OCI-LY7 (cell line): ENCODE data around the gene FNDC3A. TPM values are rescaled to one million over a fixed set of nuclear protein-coding genes. Genes with fewer than 3 reads are reported as not detected.

ENCODE experiments used
- BruUV-seq: library from RNA; stranded (reverse); fragments of 400-500 nt; replicated peaks from 2 replicates; lab custom pipeline; 2021; lab: Mats Ljungman, UMichigan
- CTCF ChIA-PET: fragments of 300-600 bp; sonication (Branson Sonifier 250); formaldehyde crosslinking; loops from one replicate; lab custom pipeline; 2022; ENCODE audit warnings: antibody characterized with exemption; ENCODE audit not compliant: unreplicated experiment; lab: Charles Lee
- POLR2A ChIA-PET: fragments of 300-600 bp; sonication (Branson Sonifier 250); formaldehyde crosslinking; loops from one replicate; lab custom pipeline; 2022; ENCODE audit warnings: antibody characterized with exemption; lab: Charles Lee
- DNase-seq: peaks from one replicate; pipeline ENCODE4 v3.0.0-alpha.2; 2015; ENCODE audit warnings: low spot score
- H2AFZ ChIP-seq: fragments of 200-600 bp; sonication (generic), shearing (Covaris generic); 2 replicates; pipeline ENCODE4 v1.6.1; 2014; ENCODE audit warnings: mild to moderate bottlenecking, antibody characterized with exemption, low read length, moderate library complexity
- H3K27ac ChIP-seq: fragments of 200-600 bp; sonication (generic); 2 replicates; pipeline ENCODE4 v1.5.1; 2014; ENCODE audit warnings: mixed run types, low read depth, mild to moderate bottlenecking, moderate library complexity, low read length, inconsistent platforms; ENCODE audit not compliant: poor library complexity, severe bottlenecking
- H3K36me3 ChIP-seq: fragments of 200-600 bp; sonication (generic); 2 replicates; pipeline ENCODE4 v1.6.1; 2014; ENCODE audit warnings: mild to moderate bottlenecking, antibody characterized with exemption, low read length, moderate library complexity, mixed read lengths; ENCODE audit not compliant: insufficient read depth
- H3K4me1 ChIP-seq: fragments of 200-600 bp; sonication (generic); 2 replicates; pipeline ENCODE4 v1.5.1; 2014; ENCODE audit warnings: mild to moderate bottlenecking, low read length; ENCODE audit not compliant: insufficient read depth, poor library complexity, severe bottlenecking
- H3K4me2 ChIP-seq: fragments of 200-600 bp; sonication (generic); 2 replicates; pipeline ENCODE4 v1.6.1; 2014; ENCODE audit warnings: mild to moderate bottlenecking, low read length
- H3K4me3 ChIP-seq: fragments of 200-600 bp; sonication (generic); 2 replicates; pipeline ENCODE4 v1.5.1; 2014; ENCODE audit warnings: mild to moderate bottlenecking, low read depth, low read length; ENCODE audit not compliant: poor library complexity, severe bottlenecking
- H3K79me2 ChIP-seq: fragments of 200-600 bp; sonication (generic); 2 replicates; pipeline ENCODE4 v1.6.1; 2016; ENCODE audit warnings: low read depth, mild to moderate bottlenecking, low read length, moderate library complexity, mixed read lengths; ENCODE audit not compliant: insufficient read depth
- H3K9me2 ChIP-seq: fragments of 200-600 bp; sonication (generic); 2 replicates; pipeline ENCODE4 v1.6.1; 2016; ENCODE audit warnings: mild to moderate bottlenecking, low read length, mixed read lengths; ENCODE audit not compliant: insufficient read depth
- H3K9me3 ChIP-seq: fragments of 200-600 bp; sonication (generic); 2 replicates; pipeline ENCODE4 v1.6.1; 2014; ENCODE audit warnings: mild to moderate bottlenecking, mixed run types, low read length, mixed read lengths
- H4K20me1 ChIP-seq: fragments of 200-600 bp; sonication (generic); 2 replicates; pipeline ENCODE4 v1.6.1; 2014; ENCODE audit warnings: mild to moderate bottlenecking, antibody characterized with exemption, low read length, moderate library complexity, mixed read lengths; ENCODE audit not compliant: insufficient read depth
- EZH2phosphoT487 ChIP-seq: fragments of 200-600 bp; sonication (generic); IDR thresholded peaks from 2 replicates; pipeline ENCODE4 v1.6.1; 2018; ENCODE audit warnings: low read depth, borderline replicate concordance, mild to moderate bottlenecking, mixed run types, antibody characterized with exemption, low read length, moderate library complexity, mixed read lengths
- intact Hi-C: fragments of 100-400 bp; cut with micrococcal nuclease; formaldehyde crosslinking; loops from one replicate; pipeline ENCODE4 v1.10.0; 2022; ENCODE audit not compliant: unreplicated experiment
- total RNA-seq, 2 experiments: library from RNA; depleted of rRNA in 1 of 2; stranded (reverse); fragments of >200 nt in 1 of 2; shearing (Covaris generic) in 1 of 2; gene quantifications; 2 replicates each; pipeline ENCODE4 v1.2.3, GENCODE V29; 2014 to 2022
- TF ChIP-seq, protein P1 (sequence below): fragments of 200-600 bp; sonication (generic); conservative IDR thresholded peaks from 2 replicates; pipeline ENCODE4 v1.5.1; 2014; ENCODE audit warnings: mild to moderate bottlenecking, antibody characterized with exemption, low read length, moderate library complexity, mixed read lengths

FNDC3A gene
- total RNA-seq, 2 experiments from 2014 or later: 38.7 to 59.6 TPM

DNA sequence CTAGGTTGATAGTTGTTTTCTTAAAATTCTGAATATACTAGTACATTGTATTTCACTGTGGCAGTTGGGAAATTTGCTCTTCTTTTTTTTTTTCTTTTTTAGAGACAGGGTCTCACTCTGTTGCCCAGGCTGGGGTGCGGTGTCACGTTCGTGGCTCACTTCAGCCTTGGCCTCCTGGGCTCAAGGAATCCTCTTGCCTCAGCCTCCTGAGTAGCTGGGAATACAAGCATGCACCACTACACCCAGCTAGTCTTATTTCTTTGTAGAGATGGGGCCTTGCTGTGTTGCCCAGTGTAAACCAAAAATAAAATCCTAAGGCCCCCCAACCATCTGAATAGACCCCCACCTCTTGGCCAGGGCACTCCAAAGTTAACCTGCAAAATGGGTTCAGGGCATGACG lies 79.3 kb downstream of the FNDC3A start:
- no peaks in the 10 kb centered on the region; the same call in 1 of the 2 replicates for H3K36me3 ChIP-seq
- no peaks in the 10 kb centered on the region for H3K4me1 ChIP-seq
- 0 out of 2 replicates have a peak, but pooled peaks cover 10% of the 10 kb centered on the region for H3K79me2 ChIP-seq
- H4K20me1 ChIP-seq: no peaks in the 10 kb centered on the region
- no peaks in the 10 kb centered on the region for H3K9me3 ChIP-seq
- no peak for TF ChIP-seq EZH2phosphoT487
- TF ChIP-seq, protein P1, sequence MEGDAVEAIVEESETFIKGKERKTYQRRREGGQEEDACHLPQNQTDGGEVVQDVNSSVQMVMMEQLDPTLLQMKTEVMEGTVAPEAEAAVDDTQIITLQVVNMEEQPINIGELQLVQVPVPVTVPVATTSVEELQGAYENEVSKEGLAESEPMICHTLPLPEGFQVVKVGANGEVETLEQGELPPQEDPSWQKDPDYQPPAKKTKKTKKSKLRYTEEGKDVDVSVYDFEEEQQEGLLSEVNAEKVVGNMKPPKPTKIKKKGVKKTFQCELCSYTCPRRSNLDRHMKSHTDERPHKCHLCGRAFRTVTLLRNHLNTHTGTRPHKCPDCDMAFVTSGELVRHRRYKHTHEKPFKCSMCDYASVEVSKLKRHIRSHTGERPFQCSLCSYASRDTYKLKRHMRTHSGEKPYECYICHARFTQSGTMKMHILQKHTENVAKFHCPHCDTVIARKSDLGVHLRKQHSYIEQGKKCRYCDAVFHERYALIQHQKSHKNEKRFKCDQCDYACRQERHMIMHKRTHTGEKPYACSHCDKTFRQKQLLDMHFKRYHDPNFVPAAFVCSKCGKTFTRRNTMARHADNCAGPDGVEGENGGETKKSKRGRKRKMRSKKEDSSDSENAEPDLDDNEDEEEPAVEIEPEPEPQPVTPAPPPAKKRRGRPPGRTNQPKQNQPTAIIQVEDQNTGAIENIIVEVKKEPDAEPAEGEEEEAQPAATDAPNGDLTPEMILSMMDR: no peak
- H3K9me2 ChIP-seq: no peaks in the 10 kb centered on the region
- no TSS peak for BruUV-seq
- ChIA-PET CTCF (no interaction called here), POLR2A (no interaction called here)
- no peak overlapping the region for H3K27ac ChIP-seq
- no peak overlapping the region for H3K4me2 ChIP-seq
- H3K4me3 ChIP-seq: no peak overlapping the region
- H2AFZ ChIP-seq: no peak overlapping the region
- no peak for DNase-seq
- intact Hi-C loops: no loop called here

DNA sequence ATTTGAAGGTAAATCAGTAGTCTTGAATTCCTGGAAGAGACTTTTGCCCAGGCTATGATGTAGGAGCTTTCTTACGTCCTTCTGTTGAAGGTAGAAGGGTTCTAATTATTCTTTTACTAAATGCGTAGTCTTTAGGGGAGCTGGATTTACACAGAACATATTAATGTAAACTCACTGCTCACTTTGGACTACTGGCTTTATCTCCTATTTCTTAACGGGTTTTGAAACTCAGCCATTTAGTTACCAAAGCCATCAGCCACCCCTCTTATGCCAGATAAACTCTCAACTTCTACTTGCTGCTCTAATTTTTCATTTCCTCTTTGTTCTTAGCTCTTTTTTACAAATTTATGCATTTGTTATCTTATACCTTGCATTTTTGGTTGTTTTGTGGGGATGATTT lies 81.5 kb downstream of the FNDC3A start:
- Histone ChIP-seq H3K36me3 (no peaks in the 10 kb centered on the region; the same call in 1 of the 2 replicates), H2AFZ (no peak overlapping the region), H3K9me3 (no peaks in the 10 kb centered on the region), H4K20me1 (no peaks in the 10 kb centered on the region), H3K27ac (no peak overlapping the region), H3K4me3 (no peak overlapping the region), H3K4me2 (no peak overlapping the region), H3K79me2 (no peaks in the 10 kb centered on the region), H3K9me2 (no peaks in the 10 kb centered on the region), H3K4me1 (no peaks in the 10 kb centered on the region)
- BruUV-seq: no TSS peak
- intact Hi-C loops: no loop called here
- TF ChIP-seq EZH2phosphoT487: no peak
- TF ChIP-seq, protein P1: no peak
- ChIA-PET POLR2A (no interaction called here), CTCF (no interaction called here)
- no peak for DNase-seq

DNA sequence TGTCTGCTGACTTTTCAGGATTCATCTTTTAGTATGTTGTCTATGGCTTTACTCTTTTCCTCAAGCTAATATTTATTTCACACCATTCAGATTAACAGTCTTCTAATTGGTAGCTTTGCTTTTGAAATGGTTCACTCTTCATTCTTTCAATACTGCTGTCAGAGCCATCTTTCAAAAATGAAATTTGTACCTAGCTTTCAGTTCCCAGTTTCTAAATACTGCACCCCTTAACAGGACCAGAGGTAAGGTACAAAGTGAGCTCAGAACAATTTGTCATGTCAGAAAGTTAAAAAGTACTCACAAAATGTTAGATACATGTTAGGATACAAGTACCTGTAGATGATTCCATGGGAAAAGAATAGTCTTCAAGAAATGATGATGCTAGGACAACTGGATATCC lies 83.0 kb downstream of the FNDC3A start:
- POLR2A ChIA-PET: no interaction called here
- no peak for TF ChIP-seq EZH2phosphoT487
- TF ChIP-seq, protein P1: no peak
- DNase-seq: no peak
- Histone ChIP-seq H3K79me2 (no peaks in the 10 kb centered on the region), H3K4me2 (no peak overlapping the region), H3K36me3 (no peaks in the 10 kb centered on the region; the same call in 1 of the 2 replicates), H3K9me3 (no peaks in the 10 kb centered on the region), H3K9me2 (no peaks in the 10 kb centered on the region), H3K27ac (no peak overlapping the region), H2AFZ (no peak overlapping the region), H3K4me3 (no peak overlapping the region), H3K4me1 (no peaks in the 10 kb centered on the region), H4K20me1 (no peaks in the 10 kb centered on the region)
- intact Hi-C loops: no loop called here
- CTCF ChIA-PET: no interaction called here
- BruUV-seq: no TSS peak
